ENCODE results near the gene WDR53. TPM values are rescaled to one million over a fixed set of nuclear protein-coding genes. Genes with fewer than 3 reads are reported as not detected.
"Not testable (repeated sequence)": the region's sequence is repeated elsewhere in the genome, so short reads cannot be mapped to it uniquely, and the experiment has no call there.

The WDR53 gene
- total RNA-seq, 1 donor = 6.9 TPM

GRCh38 chr3:196590279-196590678, 21.9 kb upstream of the WDR53 start:
- no peak for TF ChIP-seq CTCF (IDR thresholded peaks at IDR 0.05; ENCODE audit: insufficient read depth, low read depth, low read length)
- no peak for DNase-seq (ENCODE audit: low read depth)
- H3K4me3 ChIP-seq (ENCODE audit: low read depth, low read length) = no peak overlapping the region

GRCh38 chr3:196585044-196585757, 16.8 kb upstream of the WDR53 start:
- H3K4me3 ChIP-seq (ENCODE audit: low read depth, low read length) = no peak overlapping the region
- no peak for TF ChIP-seq CTCF (IDR thresholded peaks at IDR 0.05; ENCODE audit: insufficient read depth, low read depth, low read length)
- no peak for DNase-seq (ENCODE audit: low read depth)

- no peak overlapping the region for H3K4me3 ChIP-seq (ENCODE audit: low read depth, low read length)
- TF ChIP-seq CTCF (IDR thresholded peaks at IDR 0.05; ENCODE audit: insufficient read depth, low read depth, low read length) = no peak
- no peak for DNase-seq (ENCODE audit: low read depth)
Measured at GRCh38 chr3:196572389-196572788, 4.0 kb upstream of the WDR53 start.

GRCh38 chr3:196570332-196570731, 2.0 kb upstream of the WDR53 start:
- DNase-seq (ENCODE audit: low read depth); H3K4me3 ChIP-seq (ENCODE audit: low read depth, low read length): not testable (repeated sequence)

GRCh38 chr3:196569003-196569516, 706 bp upstream of the WDR53 start:
- TF ChIP-seq CTCF (IDR thresholded peaks at IDR 0.05; ENCODE audit: insufficient read depth, low read depth, low read length) = no peak
- DNase-seq (ENCODE audit: low read depth) = peak; percentile 30
- H3K4me3 ChIP-seq (ENCODE audit: low read depth, low read length) = peak overlapping the region; percentile 100

GRCh38 chr3:196563721-196564225, 4.6 kb downstream of the WDR53 start:
- DNase-seq (ENCODE audit: low read depth) = peak; percentile 28
- no peak for TF ChIP-seq CTCF (IDR thresholded peaks at IDR 0.05; ENCODE audit: insufficient read depth, low read depth, low read length)
- no peak overlapping the region for H3K4me3 ChIP-seq (ENCODE audit: low read depth, low read length)

GRCh38 chr3:196559826-196560225, 8.5 kb downstream of the WDR53 start:
- H3K4me3 ChIP-seq (ENCODE audit: low read depth, low read length) = no peak overlapping the region
- peak; percentile 15 for DNase-seq (ENCODE audit: low read depth)
- no peak for TF ChIP-seq CTCF (IDR thresholded peaks at IDR 0.05; ENCODE audit: insufficient read depth, low read depth, low read length)

Measured in fibroblast of villous mesenchyme (primary cell).